ENCODE results near the gene PHTF2. TPM values are rescaled to one million over a fixed set of nuclear protein-coding genes. Genes with fewer than 3 reads are reported as not detected.
A peak's percentile ranks its signal among the peaks of the same experiment; 100 is the strongest.
"Not testable (repeated sequence)": the region's sequence is repeated elsewhere in the genome, so short reads cannot be mapped to it uniquely, and the experiment has no call there.

PHTF2 gene
- total and polyA plus RNA-seq, 7 donors = 16.7 to 101 (median 51.7) TPM

DNA sequence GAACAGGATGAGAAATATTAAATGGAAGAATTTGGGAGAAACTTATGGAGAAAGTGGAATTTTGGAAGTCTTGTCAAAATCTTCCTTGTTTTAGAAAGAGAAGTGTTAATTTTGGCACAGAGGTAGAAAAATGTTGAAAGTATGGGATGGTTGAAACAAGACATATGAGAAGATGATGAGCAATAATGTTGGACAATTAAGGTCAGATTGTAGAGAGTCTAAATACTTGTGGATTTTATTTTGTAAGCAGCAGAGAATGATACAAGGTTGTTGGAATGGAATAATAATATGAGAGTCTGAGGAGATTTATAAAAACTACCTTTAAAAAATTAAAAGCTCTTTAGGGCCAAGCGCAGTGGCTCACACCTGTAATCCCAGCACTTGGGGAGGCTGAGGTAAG, 34.6 kb downstream of the PHTF2 start:
- no peak for DNase-seq
- Histone ChIP-seq H3K27ac (peak overlapping the region; percentile 86), H3K9me3 (no peaks in the 10 kb centered on the region), H3K4me3 (no peak overlapping the region), H3K36me3 (ENCODE audit: insufficient read depth in 1 of 2, low read depth in 1 of 2) (no peaks in the 10 kb centered on the region), H3K27me3 (ENCODE audit: insufficient read depth in 3 of 3, low read length in 2 of 3) (no peaks in the 10 kb centered on the region), H3K4me1 (peaks cover 38% of the 10 kb centered on the region)
- TF ChIP-seq CTCF (IDR thresholded peaks at IDR 0.05) = no peak
- WGBS, 3 donors = 98 to 100% (median 100%) methylated on average over 1 of the region's 1 CpG
- no peak for ATAC-seq
- intact Hi-C loops (cut with DNase I) = no loop called here

DNA sequence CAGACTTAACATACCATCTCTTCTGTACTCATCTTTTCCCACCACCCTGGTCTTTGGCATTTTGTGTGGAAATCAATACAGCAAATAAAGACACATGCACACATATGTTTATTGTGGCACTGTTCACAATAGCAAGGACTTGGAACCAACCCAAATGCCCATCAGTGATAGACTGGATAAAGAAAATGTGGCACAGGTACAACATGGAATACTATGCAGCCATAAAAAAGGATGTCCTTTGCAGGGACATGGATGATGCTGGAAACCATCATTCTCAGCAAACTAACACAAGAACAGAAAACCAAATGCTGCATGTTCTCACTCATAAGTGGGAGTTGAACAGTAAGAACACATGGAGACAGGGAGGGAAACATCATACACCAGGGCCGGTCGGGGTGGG, 37.9 kb downstream of the PHTF2 start:
- not testable (repeated sequence) for ATAC-seq; H3K27me3 ChIP-seq (ENCODE audit: insufficient read depth in 3 of 3, low read length in 2 of 3); H3K36me3 ChIP-seq (ENCODE audit: insufficient read depth in 1 of 2, low read depth in 1 of 2); H3K9me3 ChIP-seq; H3K4me3 ChIP-seq; DNase-seq
- intact Hi-C loops (cut with DNase I) = loop anchor here in 1 of 2 donors (5.0 kb wide), 1 partner anchor 39 kb away; the partner anchor contains the start of genes PHTF2 and TMEM60
- Histone ChIP-seq H3K27ac (peak overlapping the region; percentile 86), H3K4me1 (peaks cover 53% of the 10 kb centered on the region)
- 97 to 98% (median 98%) methylated on average over 2 of the region's 2 CpGs for WGBS, 3 donors

GRCh38 chr7:77837275-77837674, 38.7 kb downstream of the PHTF2 start:
- H3K27ac ChIP-seq = peak overlapping the region; percentile 86
- intact Hi-C loops (cut with DNase I) = loop anchor here in 1 of 2 donors (5.0 kb wide), 1 partner anchor 40 kb away; the partner anchor contains the start of genes PHTF2 and TMEM60
- no peaks in the 10 kb centered on the region for H3K9me3 ChIP-seq
- peaks cover 56% of the 10 kb centered on the region for H3K4me1 ChIP-seq
- 34 to 39% (median 34%) methylated on average over 2 of the region's 2 CpGs for WGBS, 3 donors
- H3K27me3 ChIP-seq (ENCODE audit: insufficient read depth in 3 of 3, low read length in 2 of 3) = no peaks in the 10 kb centered on the region
- peak; percentile 61 to 75 (median 64) for ATAC-seq
- no peak for TF ChIP-seq CTCF (IDR thresholded peaks at IDR 0.05)
- no peak overlapping the region for H3K4me3 ChIP-seq
- H3K36me3 ChIP-seq (ENCODE audit: insufficient read depth in 1 of 2, low read depth in 1 of 2) = no peaks in the 10 kb centered on the region
- no peak for DNase-seq

GRCh38 chr7:77837966-77838365, 39.4 kb downstream of the PHTF2 start:
- DNase-seq (no peak), ATAC-seq (no peak)
- no peak for TF ChIP-seq CTCF (IDR thresholded peaks at IDR 0.05)
- Histone ChIP-seq H3K27me3 (ENCODE audit: insufficient read depth in 3 of 3, low read length in 2 of 3) (no peaks in the 10 kb centered on the region), H3K4me1 (peaks cover 58% of the 10 kb centered on the region), H3K27ac (peak overlapping the region; percentile 86), H3K36me3 (ENCODE audit: insufficient read depth in 1 of 2, low read depth in 1 of 2) (no peaks in the 10 kb centered on the region), H3K4me3 (no peak overlapping the region), H3K9me3 (no peaks in the 10 kb centered on the region)
- intact Hi-C loops (cut with DNase I) = loop anchor here in 1 of 2 donors (5.0 kb wide), 1 partner anchor 41 kb away; the partner anchor contains the start of genes PHTF2 and TMEM60
- WGBS, 3 donors = 31 to 62% (median 39%) methylated on average over 1 of the region's 1 CpG

DNA sequence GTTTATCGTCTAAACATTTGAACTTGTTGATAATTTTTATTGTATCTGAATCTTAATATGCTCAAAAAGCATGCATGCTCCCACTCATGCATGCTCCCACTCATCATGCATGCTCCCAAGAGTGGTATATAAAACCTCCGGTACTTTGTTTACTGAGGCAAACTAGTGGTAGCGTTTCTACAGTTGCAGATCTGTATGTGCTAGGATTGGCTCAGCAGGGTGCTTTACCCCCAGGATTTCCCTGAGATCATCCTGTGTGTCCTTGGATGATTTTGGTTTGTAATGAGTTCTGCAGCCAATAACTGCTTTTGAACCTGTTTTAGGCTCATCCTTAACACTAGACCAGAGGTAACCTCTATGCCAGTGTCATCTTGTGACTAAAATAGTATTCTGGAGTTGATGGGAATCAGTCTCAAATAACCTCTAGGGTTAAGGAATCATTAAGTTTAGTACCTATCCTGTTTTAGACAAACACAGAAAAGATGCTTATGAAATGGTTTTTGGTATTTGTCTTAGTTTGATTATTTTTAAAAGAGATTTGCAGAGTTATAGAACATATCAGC, 40.4 kb downstream of the PHTF2 start:
- peaks cover 52% of the 10 kb centered on the region for H3K4me1 ChIP-seq
- H3K27me3 ChIP-seq (ENCODE audit: insufficient read depth in 3 of 3, low read length in 2 of 3) = no peaks in the 10 kb centered on the region
- peak overlapping the region; percentile 86 for H3K27ac ChIP-seq
- H3K36me3 ChIP-seq (ENCODE audit: insufficient read depth in 1 of 2, low read depth in 1 of 2) = no peaks in the 10 kb centered on the region
- 29 to 58% (median 35%) methylated on average over 3 of the region's 3 CpGs for WGBS, 3 donors
- ATAC-seq (peak in 3 of 4 donors; percentile 51), DNase-seq (no peak)
- H3K4me3 ChIP-seq = peak overlapping the region; percentile 39
- H3K9me3 ChIP-seq = no peaks in the 10 kb centered on the region
- intact Hi-C loops (cut with DNase I) = loop anchor here in 1 of 2 donors (5.0 kb wide), 1 partner anchor 42 kb away; the partner anchor contains the start of genes PHTF2 and TMEM60
- TF ChIP-seq CTCF (IDR thresholded peaks at IDR 0.05) = no peak

Data from psoas muscle (tissue), 8 donors.